ENCODE results near the gene CCDC117.

GRCh38 chr22:28759861-28760560 lies 12.5 kb upstream of the CCDC117 start:
- no peak for TF ChIP-seq CTCF (IDR thresholded peaks at IDR 0.05)
- no peak for TF ChIP-seq POLR2A (IDR thresholded peaks at IDR 0.05; ENCODE audit: low read depth)
